Effector memory CD4-positive, alpha-beta T cell (primary cell): ENCODE results near the gene RTCA.
"Not testable (repeated sequence)": the region's sequence is repeated elsewhere in the genome, so short reads cannot be mapped to it uniquely, and the experiment has no call there.

Experiments used
- DNase-seq, 3 donors: peaks; one replicate each; pipeline ENCODE4 v3.0.0-alpha.2; 2020
- H3K27ac ChIP-seq: 2 replicates; pipeline ENCODE4 v1.7.0; 2013; ENCODE audit warnings: mild to moderate bottlenecking, low read length, moderate library complexity; ENCODE audit not compliant: insufficient read depth, poor library complexity, severe bottlenecking
- H3K27me3 ChIP-seq: replicated peaks from 2 replicates; pipeline ENCODE4 v1.7.0; 2013; ENCODE audit warnings: mild to moderate bottlenecking, low read length; ENCODE audit not compliant: insufficient read depth, control insufficient read depth, poor library complexity, severe bottlenecking
- H3K36me3 ChIP-seq: 2 replicates; pipeline ENCODE4 v1.7.0; 2013; ENCODE audit warnings: mild to moderate bottlenecking, low read length, moderate library complexity; ENCODE audit not compliant: control insufficient read depth, insufficient read depth
- H3K4me1 ChIP-seq: 2 replicates; pipeline ENCODE4 v1.7.0; 2013; ENCODE audit warnings: low read length, mild to moderate bottlenecking; ENCODE audit not compliant: control insufficient read depth, insufficient read depth, poor library complexity, severe bottlenecking
- H3K4me3 ChIP-seq: 2 replicates; pipeline ENCODE4 v1.7.0; 2013; ENCODE audit warnings: low read length, low read depth, mild to moderate bottlenecking; ENCODE audit not compliant: insufficient read depth, poor library complexity, severe bottlenecking
- H3K9me3 ChIP-seq: 2 replicates; pipeline ENCODE4 v1.7.0; 2013; ENCODE audit warnings: mild to moderate bottlenecking, low read length, moderate library complexity; ENCODE audit not compliant: control insufficient read depth
- total RNA-seq, 3 donors: gene quantifications; one replicate each; lab custom pipeline; 2026; lab: John Stamatoyannopoulos, UW

The RTCA gene
- 44.1 to 49.3 (median 46.0) reads per million in 3 donors for total RNA-seq

GRCh38 chr1:100265931-100266740 lies at the start of gene RTCA:
Gene RTCA, plus strand, starts transcription at chr1:100266216. Its CDS starts 160 bp downstream, at chr1:100266376.
- peak; percentile 91 to 95 (median 95) for DNase-seq
- Histone ChIP-seq H3K4me1 (peaks cover 2% of the 10 kb centered on the region), H3K36me3 (peaks cover 25% of the 10 kb centered on the region)

DNA sequence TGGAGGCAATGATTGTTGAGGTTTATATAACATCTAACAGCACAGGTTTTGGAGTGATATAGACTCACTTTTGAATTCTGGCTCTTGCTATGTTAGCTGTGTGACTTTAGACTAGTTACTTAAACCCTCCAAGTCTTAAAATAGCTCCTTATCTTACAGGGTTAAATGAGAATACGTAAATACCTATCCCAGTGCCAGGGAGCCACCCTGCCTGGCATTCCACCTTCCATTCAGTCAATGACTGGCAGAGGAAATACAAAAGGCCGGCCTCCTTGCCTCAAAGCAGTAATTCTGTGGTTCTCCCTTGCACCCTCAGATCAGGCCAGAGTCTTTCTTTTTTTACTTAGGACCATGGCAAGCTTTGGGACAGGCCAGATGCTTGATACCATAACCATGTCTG lies 48.2 kb upstream of the RTCA start:
- Histone ChIP-seq H3K27me3 (no peaks in the 10 kb centered on the region), H3K36me3 (peaks cover 23% of the 10 kb centered on the region), H3K4me1 (no peaks in the 10 kb centered on the region), H3K4me3 (no peak overlapping the region), H3K27ac (no peak overlapping the region), H3K9me3 (no peaks in the 10 kb centered on the region)
- no peak for DNase-seq

More at GRCh38 chr1:100265931-100266740, at the start of gene RTCA:
- Histone ChIP-seq H3K27me3 (no peaks in the 10 kb centered on the region), H3K9me3 (no peaks in the 10 kb centered on the region), H3K27ac (peak within 1 kb of the TSS; percentile 83), H3K4me3 (peak within 1 kb of the TSS; percentile 92)

DNA sequence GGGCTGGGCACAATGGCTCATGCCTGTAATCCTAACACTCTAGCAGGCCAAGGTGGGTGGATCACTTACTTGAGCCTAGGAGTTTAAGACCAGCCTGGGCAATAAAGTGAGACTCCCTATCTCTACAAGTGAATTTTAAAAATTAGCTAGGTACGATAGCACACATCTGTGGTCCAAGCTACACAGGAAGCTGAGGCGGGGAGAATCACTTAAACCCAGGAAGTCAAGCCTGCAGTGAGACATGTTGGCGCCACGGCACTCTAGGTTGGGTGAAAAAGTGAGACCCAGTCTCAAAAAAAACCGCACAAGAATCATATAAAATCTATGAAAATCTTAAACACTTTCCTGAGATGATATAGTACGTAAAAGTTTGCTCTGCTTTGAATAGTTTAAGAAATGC lies 46.6 kb upstream of the RTCA start:
- Histone ChIP-seq H3K4me1 (no peaks in the 10 kb centered on the region), H3K9me3 (no peaks in the 10 kb centered on the region), H3K27ac (no peak overlapping the region), H3K4me3 (no peak overlapping the region), H3K27me3 (no peaks in the 10 kb centered on the region), H3K36me3 (peaks cover 16% of the 10 kb centered on the region)
- no peak for DNase-seq

GRCh38 chr1:100219883-100220282 lies 46.1 kb upstream of the RTCA start:
- H3K36me3 ChIP-seq = peaks cover 16% of the 10 kb centered on the region
- no peaks in the 10 kb centered on the region for H3K9me3 ChIP-seq
- no peak for DNase-seq
- H3K4me1 ChIP-seq = no peaks in the 10 kb centered on the region
- H3K27ac ChIP-seq = no peak overlapping the region
- H3K27me3 ChIP-seq = no peaks in the 10 kb centered on the region
- H3K4me3 ChIP-seq = no peak overlapping the region

GRCh38 chr1:100222428-100222827 lies 43.6 kb upstream of the RTCA start:
- no peak overlapping the region for H3K4me3 ChIP-seq
- no peaks in the 10 kb centered on the region for H3K27me3 ChIP-seq
- peaks cover 10% of the 10 kb centered on the region for H3K36me3 ChIP-seq
- H3K9me3 ChIP-seq = no peaks in the 10 kb centered on the region
- no peak for DNase-seq
- no peak overlapping the region for H3K27ac ChIP-seq
- no peaks in the 10 kb centered on the region for H3K4me1 ChIP-seq

DNA sequence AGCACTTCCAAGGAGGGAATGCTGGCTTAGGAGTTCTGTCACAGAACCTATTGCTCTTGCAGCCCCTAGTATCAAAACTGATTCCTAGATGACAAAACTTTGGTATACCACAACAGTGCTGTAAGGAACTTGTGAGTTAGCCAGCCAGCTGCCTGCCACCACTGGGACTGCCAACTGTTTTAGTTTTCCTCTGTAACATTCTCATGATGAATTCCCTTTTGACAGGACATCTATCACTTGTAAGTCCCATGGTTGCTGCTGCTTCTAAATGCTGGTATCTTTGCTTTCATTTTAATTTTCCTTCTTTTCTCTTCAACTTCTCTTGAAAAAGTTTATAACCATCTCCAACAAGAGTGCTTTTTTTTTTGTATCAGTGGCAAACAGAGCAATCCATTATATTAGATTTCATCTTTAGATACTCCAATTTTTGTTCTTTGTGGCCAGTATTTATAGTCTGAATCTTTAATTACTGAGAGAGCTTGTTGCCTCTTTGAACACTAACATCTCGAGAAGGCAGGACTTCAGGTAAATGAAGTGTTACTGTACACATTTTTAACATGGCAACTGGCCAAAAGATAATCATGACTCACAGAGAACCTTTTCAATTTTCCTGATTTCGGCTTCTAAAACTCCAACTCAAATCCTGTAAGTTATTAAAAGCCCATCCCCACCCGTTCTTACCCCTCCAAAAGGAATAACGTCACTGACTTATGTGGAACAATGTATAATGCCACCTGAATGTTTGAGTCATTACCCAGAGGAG lies 36.2 kb upstream of the RTCA start:
- no peak overlapping the region for H3K4me3 ChIP-seq
- no peaks in the 10 kb centered on the region for H3K4me1 ChIP-seq
- H3K27ac ChIP-seq = no peak overlapping the region

GRCh38 chr1:100230765-100231164 lies 35.3 kb upstream of the RTCA start:
- H3K27me3 ChIP-seq = no peaks in the 10 kb centered on the region
- no peak for DNase-seq
- H3K36me3 ChIP-seq = peaks cover 27% of the 10 kb centered on the region
- H3K4me1 ChIP-seq = no peaks in the 10 kb centered on the region
- no peak overlapping the region for H3K4me3 ChIP-seq
- no peaks in the 10 kb centered on the region for H3K9me3 ChIP-seq
- no peak overlapping the region for H3K27ac ChIP-seq

More for the DNA sequence above, 36.2 kb upstream of the RTCA start:
- peaks cover 27% of the 10 kb centered on the region for H3K36me3 ChIP-seq
- no peak for DNase-seq
- H3K27me3 ChIP-seq = no peaks in the 10 kb centered on the region
- H3K9me3 ChIP-seq = no peaks in the 10 kb centered on the region

DNA sequence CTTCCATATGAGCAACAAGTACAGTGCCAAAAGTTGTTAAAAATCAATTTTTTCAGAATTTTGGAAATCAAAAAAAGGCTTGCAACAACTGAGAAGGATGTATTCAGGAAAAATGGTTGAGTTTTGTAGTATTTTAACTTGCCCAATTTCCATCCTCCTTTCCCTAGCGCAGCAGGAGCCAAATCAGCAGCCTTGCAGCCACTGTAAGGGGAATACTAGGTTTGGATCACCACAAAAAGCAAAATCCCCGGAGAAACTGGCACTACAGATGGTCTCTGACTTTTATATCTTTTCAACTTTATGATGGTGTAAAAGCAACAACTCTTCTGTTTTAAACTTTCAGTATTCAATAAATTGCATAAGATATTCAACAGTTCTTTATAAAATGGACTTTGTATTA lies 34.3 kb upstream of the RTCA start:
- no peaks in the 10 kb centered on the region for H3K9me3 ChIP-seq
- no peak overlapping the region for H3K27ac ChIP-seq
- H3K27me3 ChIP-seq = no peaks in the 10 kb centered on the region
- H3K4me1 ChIP-seq = no peaks in the 10 kb centered on the region
- peaks cover 28% of the 10 kb centered on the region for H3K36me3 ChIP-seq
- no peak for DNase-seq
- H3K4me3 ChIP-seq = no peak overlapping the region

GRCh38 chr1:100232156-100232555 lies 33.9 kb upstream of the RTCA start:
- DNase-seq = no peak
- H3K4me1 ChIP-seq = no peaks in the 10 kb centered on the region
- H3K36me3 ChIP-seq = peaks cover 30% of the 10 kb centered on the region
- no peak overlapping the region for H3K27ac ChIP-seq
- no peaks in the 10 kb centered on the region for H3K27me3 ChIP-seq
- no peak overlapping the region for H3K4me3 ChIP-seq
- no peaks in the 10 kb centered on the region for H3K9me3 ChIP-seq

- peaks cover 27% of the 10 kb centered on the region for H3K36me3 ChIP-seq
Measured at GRCh38 chr1:100233566-100233965, 32.5 kb upstream of the RTCA start.

More at GRCh38 chr1:100233566-100233965, 32.5 kb upstream of the RTCA start:
- not testable (repeated sequence) for H3K4me1 ChIP-seq, H3K9me3 ChIP-seq, H3K27ac ChIP-seq, H3K4me3 ChIP-seq, H3K27me3 ChIP-seq, DNase-seq
